ENCODE results near the gene EBNA1BP2.

GRCh38 chr1:43221797-43222196, 49.7 kb upstream of the EBNA1BP2 start:
- TF ChIP-seq ZFP30 (CRISPR knock-in tag; IDR thresholded peaks at IDR 0.05) (no peak), ISL1 (CRISPR knock-in tag; IDR thresholded peaks at IDR 0.05) (no peak), PATZ1 (CRISPR knock-in tag; IDR thresholded peaks at IDR 0.05; ENCODE audit: borderline replicate concordance) (no peak), RARB (CRISPR knock-in tag; IDR thresholded peaks at IDR 0.05) (no peak)
